Measurements from ENCODE around the gene DEFB126. TPM values are rescaled to one million over a fixed set of nuclear protein-coding genes. Genes with fewer than 3 reads are reported as not detected.

DEFB126 gene
- total and polyA plus RNA-seq, 9 of the 15 experiments (the other 6 are each of a cell fraction or from before 2014, with no cell fraction given), result not detected

GRCh38 chr20:189611-190010 is 47.2 kb downstream of the DEFB126 start, which contains the start of gene DEFB128 (continued):
- TF ChIP-seq AFF4 (CRISPR knock-in tag; IDR thresholded peaks at IDR 0.05) (no peak), STAT6 (CRISPR knock-in tag; IDR thresholded peaks at IDR 0.05) (no peak)

Other genes with a start within 250 kb of the DEFB126 start
Only the 7 nearest of the 10 such genes appear.
- not detected in 2 replicates for gene DEFB125, start 54.9 kb upstream of the DEFB126 start, total RNA-seq (2014; rRNA removed)
- gene DEFB125, start 54.9 kb upstream of the DEFB126 start, total RNA-seq (2014; rRNA removed; fragmentation: Illumina TruSeq; extraction: Trizol), result not detected in 2 replicates
- not detected in 2 replicates for gene DEFB125, start 54.9 kb upstream of the DEFB126 start, total RNA-seq (2015; rRNA removed; fragmentation: Illumina TruSeq; extraction: Trizol)
- not detected in 2 replicates for gene DEFB125, start 54.9 kb upstream of the DEFB126 start, total RNA-seq (2021)
- gene DEFB125, start 54.9 kb upstream of the DEFB126 start, polyA plus RNA-seq (2011; rRNA removed), result not detected in 2 replicates
- not detected in 2 replicates for gene DEFB125, start 54.9 kb upstream of the DEFB126 start, polyA plus RNA-seq (2014; fragmentation: Illumina TruSeq; extraction: Trizol)
- not detected for gene DEFB125, start 54.9 kb upstream of the DEFB126 start, polyA plus RNA-seq (2014; fragmentation: Nextera tagmentation; extraction: Ambion mirVana)
- not detected in 2 replicates for gene DEFB125, start 54.9 kb upstream of the DEFB126 start, polyA plus RNA-seq (2014; rRNA removed)
- not detected in 2 replicates for gene DEFB127, start 14.9 kb downstream of the DEFB126 start, total RNA-seq (2014; rRNA removed)
- not detected in 2 replicates for gene DEFB127, start 14.9 kb downstream of the DEFB126 start, total RNA-seq (2014; rRNA removed; fragmentation: Illumina TruSeq; extraction: Trizol)
- not detected in 2 replicates for gene DEFB127, start 14.9 kb downstream of the DEFB126 start, total RNA-seq (2015; rRNA removed; fragmentation: Illumina TruSeq; extraction: Trizol)
- gene DEFB127, start 14.9 kb downstream of the DEFB126 start, total RNA-seq (2021), result not detected in 2 replicates
- gene DEFB127, start 14.9 kb downstream of the DEFB126 start, polyA plus RNA-seq (2011; rRNA removed), result not detected in 2 replicates
- gene DEFB127, start 14.9 kb downstream of the DEFB126 start, polyA plus RNA-seq (2014; fragmentation: Illumina TruSeq; extraction: Trizol), result not detected in 2 replicates
- not detected for gene DEFB127, start 14.9 kb downstream of the DEFB126 start, polyA plus RNA-seq (2014; fragmentation: Nextera tagmentation; extraction: Ambion mirVana)
- not detected in 2 replicates for gene DEFB127, start 14.9 kb downstream of the DEFB126 start, polyA plus RNA-seq (2014; rRNA removed)
- gene DEFB128, start 47.1 kb downstream of the DEFB126 start, total RNA-seq (2014; rRNA removed), result not detected in 2 replicates
- gene DEFB128, start 47.1 kb downstream of the DEFB126 start, total RNA-seq (2014; rRNA removed; fragmentation: Illumina TruSeq; extraction: Trizol), result not detected in 2 replicates
- not detected in 2 replicates for gene DEFB128, start 47.1 kb downstream of the DEFB126 start, total RNA-seq (2015; rRNA removed; fragmentation: Illumina TruSeq; extraction: Trizol)
- gene DEFB128, start 47.1 kb downstream of the DEFB126 start, total RNA-seq (2021), result not detected in 2 replicates
- not detected in 2 replicates for gene DEFB128, start 47.1 kb downstream of the DEFB126 start, polyA plus RNA-seq (2011; rRNA removed)
- gene DEFB128, start 47.1 kb downstream of the DEFB126 start, polyA plus RNA-seq (2014; fragmentation: Illumina TruSeq; extraction: Trizol), result not detected in 2 replicates
- not detected for gene DEFB128, start 47.1 kb downstream of the DEFB126 start, polyA plus RNA-seq (2014; fragmentation: Nextera tagmentation; extraction: Ambion mirVana)
- gene DEFB128, start 47.1 kb downstream of the DEFB126 start, polyA plus RNA-seq (2014; rRNA removed), result not detected in 2 replicates
- not detected in 2 replicates for gene DEFB129, start 84.7 kb downstream of the DEFB126 start, total RNA-seq (2014; rRNA removed)
- gene DEFB129, start 84.7 kb downstream of the DEFB126 start, total RNA-seq (2014; rRNA removed; fragmentation: Illumina TruSeq; extraction: Trizol), result not detected in 2 replicates
- gene DEFB129, start 84.7 kb downstream of the DEFB126 start, total RNA-seq (2015; rRNA removed; fragmentation: Illumina TruSeq; extraction: Trizol), result not detected in 2 replicates
- not detected in 2 replicates for gene DEFB129, start 84.7 kb downstream of the DEFB126 start, total RNA-seq (2021)
- gene DEFB129, start 84.7 kb downstream of the DEFB126 start, polyA plus RNA-seq (2011; rRNA removed), result not detected in 2 replicates
- gene DEFB129, start 84.7 kb downstream of the DEFB126 start, polyA plus RNA-seq (2014; fragmentation: Illumina TruSeq; extraction: Trizol), result not detected in 2 replicates
- gene DEFB129, start 84.7 kb downstream of the DEFB126 start, polyA plus RNA-seq (2014; fragmentation: Nextera tagmentation; extraction: Ambion mirVana), result not detected
- not detected in 2 replicates for gene DEFB129, start 84.7 kb downstream of the DEFB126 start, polyA plus RNA-seq (2014; rRNA removed)
- not detected in 2 replicates for gene DEFB132, start 115.1 kb downstream of the DEFB126 start, total RNA-seq (2014; rRNA removed)
- gene DEFB132, start 115.1 kb downstream of the DEFB126 start, total RNA-seq (2014; rRNA removed; fragmentation: Illumina TruSeq; extraction: Trizol), result not detected in 2 replicates
- not detected in 2 replicates for gene DEFB132, start 115.1 kb downstream of the DEFB126 start, total RNA-seq (2015; rRNA removed; fragmentation: Illumina TruSeq; extraction: Trizol)
- gene DEFB132, start 115.1 kb downstream of the DEFB126 start, total RNA-seq (2021), result not detected in 2 replicates
- gene DEFB132, start 115.1 kb downstream of the DEFB126 start, polyA plus RNA-seq (2011; rRNA removed), result not detected in 2 replicates
- gene DEFB132, start 115.1 kb downstream of the DEFB126 start, polyA plus RNA-seq (2014; fragmentation: Illumina TruSeq; extraction: Trizol), result not detected in 2 replicates
- gene DEFB132, start 115.1 kb downstream of the DEFB126 start, polyA plus RNA-seq (2014; fragmentation: Nextera tagmentation; extraction: Ambion mirVana), result not detected
- not detected in 2 replicates for gene DEFB132, start 115.1 kb downstream of the DEFB126 start, polyA plus RNA-seq (2014; rRNA removed)
- gene C20orf96, start 148.2 kb downstream of the DEFB126 start, total RNA-seq (2014; rRNA removed), result 1.5 and 2.0 TPM in 2 replicates
- gene C20orf96, start 148.2 kb downstream of the DEFB126 start, total RNA-seq (2014; rRNA removed; fragmentation: Illumina TruSeq; extraction: Trizol), result 2.4 and 3.0 TPM in 2 replicates
- 2.1 and 2.3 TPM in 2 replicates for gene C20orf96, start 148.2 kb downstream of the DEFB126 start, total RNA-seq (2015; rRNA removed; fragmentation: Illumina TruSeq; extraction: Trizol)
- 10.1 TPM in 2 replicates for gene C20orf96, start 148.2 kb downstream of the DEFB126 start, total RNA-seq (2021)
- 11.0 and 22.6 TPM in 2 replicates for gene C20orf96, start 148.2 kb downstream of the DEFB126 start, polyA plus RNA-seq (2011; rRNA removed)
- gene C20orf96, start 148.2 kb downstream of the DEFB126 start, polyA plus RNA-seq (2014; fragmentation: Illumina TruSeq; extraction: Trizol), result 8.4 and 9.8 TPM in 2 replicates
- gene C20orf96, start 148.2 kb downstream of the DEFB126 start, polyA plus RNA-seq (2014; fragmentation: Nextera tagmentation; extraction: Ambion mirVana), result 1 to 10 TPM; 1.7 to 4.2 TPM
- gene C20orf96, start 148.2 kb downstream of the DEFB126 start, polyA plus RNA-seq (2014; rRNA removed), result 9.1 and 11.7 TPM in 2 replicates
- gene ZCCHC3, start 155.0 kb downstream of the DEFB126 start, total RNA-seq (2014; rRNA removed), result 23.2 and 28.2 TPM in 2 replicates
- 10.1 and 10.2 TPM in 2 replicates for gene ZCCHC3, start 155.0 kb downstream of the DEFB126 start, total RNA-seq (2014; rRNA removed; fragmentation: Illumina TruSeq; extraction: Trizol)
- gene ZCCHC3, start 155.0 kb downstream of the DEFB126 start, total RNA-seq (2015; rRNA removed; fragmentation: Illumina TruSeq; extraction: Trizol), result 12.8 and 13.9 TPM in 2 replicates
- 22.1 and 22.5 TPM in 2 replicates for gene ZCCHC3, start 155.0 kb downstream of the DEFB126 start, total RNA-seq (2021)
- gene ZCCHC3, start 155.0 kb downstream of the DEFB126 start, polyA plus RNA-seq (2011; rRNA removed), result 21.2 and 22.0 TPM in 2 replicates
- 16.5 and 17.6 TPM in 2 replicates for gene ZCCHC3, start 155.0 kb downstream of the DEFB126 start, polyA plus RNA-seq (2014; fragmentation: Illumina TruSeq; extraction: Trizol)
- gene ZCCHC3, start 155.0 kb downstream of the DEFB126 start, polyA plus RNA-seq (2014; fragmentation: Nextera tagmentation; extraction: Ambion mirVana), result 1 to 10 TPM; 2.8 to 4.0 TPM
- gene ZCCHC3, start 155.0 kb downstream of the DEFB126 start, polyA plus RNA-seq (2014; rRNA removed), result 22.4 and 23.3 TPM in 2 replicates